H1 (cell line): ENCODE results near the gene REM1. TPM values are rescaled to one million over a fixed set of nuclear protein-coding genes. Genes with fewer than 3 reads are reported as not detected.

Source experiments
- CTCF ChIA-PET: fragments of 300-600 bp; sonication (Branson Sonifier 250); formaldehyde crosslinking; loops from one replicate; lab custom pipeline; 2021; ENCODE audit not compliant: partially characterized antibody; lab: Charles Lee
- POLR2A ChIA-PET: fragments of 300-600 bp; sonication (Branson Sonifier 250); formaldehyde crosslinking; loops from one replicate; lab custom pipeline; 2021; ENCODE audit warnings: inconsistent platforms; ENCODE audit not compliant: partially characterized antibody; lab: Charles Lee
- DNase-seq, 2 experiments: peaks; one replicate each; pipeline versions ENCODE4 v3.0.0 to v3.0.0-alpha.2; 2010 to 2022; ENCODE audit warnings: low spot score in 2 of 2, low read depth in 1 of 2, mixed read lengths in 1 of 2
- FAIRE-seq: peaks from 2 replicates; lab custom pipeline; 2011; peaks lifted over from hg19 to GRCh38; lab: Jason Lieb, UNC
- H2AFZ ChIP-seq: 2 replicates; pipeline ENCODE4 v1.8.1; 2012; ENCODE audit warnings: low read length, inconsistent platforms
- H2AK5ac ChIP-seq: 2 replicates; pipeline ENCODE4 v1.6.1; 2013; ENCODE audit warnings: low read depth, low read length
- H2BK120ac ChIP-seq: replicated peaks from 2 replicates; pipeline ENCODE3; 2013; ENCODE audit warnings: low read depth, low read length, inconsistent platforms
- H2BK12ac ChIP-seq: 2 replicates; pipeline ENCODE4 v1.6.1; 2013; ENCODE audit warnings: low read depth, low read length
- H2BK15ac ChIP-seq: 2 replicates; pipeline ENCODE4 v1.6.1; 2013; ENCODE audit warnings: low read length
- H2BK20ac ChIP-seq: 2 replicates; pipeline ENCODE4 v1.6.1; 2013; ENCODE audit warnings: low read length
- H2BK5ac ChIP-seq: 2 replicates; pipeline ENCODE4 v1.6.1; 2013; ENCODE audit warnings: low read depth, low read length
- H3K14ac ChIP-seq: 2 replicates; pipeline ENCODE4 v1.6.1; 2013; ENCODE audit warnings: inconsistent platforms; ENCODE audit not compliant: insufficient read length
- H3K18ac ChIP-seq: 2 replicates; pipeline ENCODE4 v1.6.1; 2013; ENCODE audit warnings: low read length; ENCODE audit errors: extremely low read depth
- H3K23ac ChIP-seq: 2 replicates; pipeline ENCODE4 v1.6.1; 2013; ENCODE audit warnings: inconsistent platforms; ENCODE audit not compliant: insufficient read length
- H3K23me2 ChIP-seq: 2 replicates; pipeline ENCODE4 v1.6.1; 2013; ENCODE audit warnings: low read depth, low read length
- H3K27ac ChIP-seq: 2 replicates; pipeline ENCODE4 v1.6.1; 2011; ENCODE audit warnings: low read depth, low read length, inconsistent platforms
- H3K27me3 ChIP-seq, 4 experiments: replicated peaks in 1 of 4; 1 replicate in 1 of 4; 2 replicates in 3 of 4; pipeline versions ENCODE4 v1.6.1 to v1.8.1; 2011 to 2013; ENCODE audit warnings: low read length in 3 of 4, mild to moderate bottlenecking in 3 of 4, inconsistent platforms in 2 of 4, mixed read lengths in 2 of 4, moderate library complexity in 1 of 4; ENCODE audit not compliant: control insufficient read depth in 3 of 4, insufficient read depth in 3 of 4; ENCODE audit errors: extremely low read depth in 1 of 4
- H3K36me3 ChIP-seq, 4 experiments: 2 replicates each; pipeline versions ENCODE4 v1.6.1 to v1.8.1; 2011 to 2013; ENCODE audit warnings: mild to moderate bottlenecking in 4 of 4, low read length in 3 of 4, moderate library complexity in 2 of 4, control low read depth in 1 of 4, inconsistent platforms in 1 of 4; ENCODE audit not compliant: insufficient read depth in 4 of 4, control insufficient read depth in 2 of 4
- H3K4ac ChIP-seq: replicated peaks from 2 replicates; pipeline ENCODE3; 2013; ENCODE audit warnings: low read length, low read depth, mixed read lengths, inconsistent platforms; ENCODE audit not compliant: insufficient read length
- H3K4me1 ChIP-seq, 4 experiments: replicated peaks in 1 of 4; 1 replicate in 1 of 4; 2 replicates in 3 of 4; pipeline versions ENCODE4 v1.6.1 to v1.8.1; 2011 to 2013; ENCODE audit warnings: low read length in 3 of 4, inconsistent platforms in 2 of 4, mixed read lengths in 1 of 4; ENCODE audit not compliant: insufficient read depth in 4 of 4, control insufficient read depth in 3 of 4
- H3K4me2 ChIP-seq, 2 experiments: 2 replicates each; pipeline versions ENCODE4 v1.6.1 to v1.8.1; 2011 to 2013; ENCODE audit warnings: low read depth in 2 of 2, low read length in 2 of 2, control low read depth in 1 of 2, inconsistent platforms in 1 of 2, mild to moderate bottlenecking in 1 of 2; ENCODE audit not compliant: insufficient read depth in 1 of 2
- H3K4me3 ChIP-seq, 4 experiments: fragments of 200-600, 300-600 bp in 1 of 4; sonication (generic), shearing (Covaris generic), sonication (Bioruptor Twin) in 1 of 4; 2 replicates each; pipeline versions ENCODE4 v1.5.1 to v1.8.1; 2011 to 2016; ENCODE audit warnings: low read length in 4 of 4, low read depth in 3 of 4, control low read depth in 2 of 4, inconsistent platforms in 2 of 4, mild to moderate bottlenecking in 2 of 4, mixed read lengths in 1 of 4, moderate library complexity in 1 of 4; ENCODE audit not compliant: insufficient read depth in 2 of 4; ENCODE audit errors: extremely low read depth in 1 of 4
- H3K56ac ChIP-seq: replicated peaks from 2 replicates; pipeline ENCODE3; 2013; ENCODE audit warnings: low read depth, mild to moderate bottlenecking, mixed read lengths, low read length, inconsistent platforms; ENCODE audit not compliant: insufficient read length
- H3K79me1 ChIP-seq: 2 replicates; pipeline ENCODE4 v1.6.1; 2013; ENCODE audit warnings: low read depth, low read length, control low read depth
- H3K79me2 ChIP-seq, 2 experiments: 2 replicates each; pipeline versions ENCODE4 v1.6.1 to v1.8.1; 2012 to 2013; ENCODE audit warnings: low read length in 2 of 2, mild to moderate bottlenecking in 2 of 2, inconsistent platforms in 1 of 2; ENCODE audit not compliant: insufficient read depth in 2 of 2, control insufficient read depth in 1 of 2
- H3K9ac ChIP-seq, 4 experiments: replicated peaks in 1 of 4; 1 replicate in 1 of 4; 2 replicates in 3 of 4; pipeline versions ENCODE4 v1.6.1 to v1.8.1; 2011 to 2013; ENCODE audit warnings: low read depth in 3 of 4, low read length in 3 of 4, control low read depth in 2 of 4, mild to moderate bottlenecking in 2 of 4, moderate library complexity in 2 of 4, inconsistent platforms in 1 of 4; ENCODE audit errors: extremely low read depth in 1 of 4
- H3K9me3 ChIP-seq, 2 experiments: 2 replicates each; pipeline versions ENCODE4 v1.6.1 to v1.8.1; 2012 to 2013; ENCODE audit warnings: mild to moderate bottlenecking in 2 of 2, moderate library complexity in 2 of 2, control low read depth in 1 of 2, inconsistent platforms in 1 of 2, low read depth in 1 of 2, low read length in 1 of 2, mixed read lengths in 1 of 2; ENCODE audit not compliant: insufficient read depth in 2 of 2
- H4K20me1 ChIP-seq, 2 experiments: replicated peaks in 1 of 2; 2 replicates each; pipeline versions ENCODE3 to v1.8.1; 2011 to 2013; ENCODE audit warnings: inconsistent platforms in 2 of 2, low read length in 2 of 2, mild to moderate bottlenecking in 1 of 2; ENCODE audit not compliant: insufficient read depth in 2 of 2, control insufficient read depth in 1 of 2
- H4K5ac ChIP-seq: 2 replicates; pipeline ENCODE4 v1.6.1; 2013; ENCODE audit warnings: low read length, low read depth, mixed read lengths, inconsistent platforms; ENCODE audit not compliant: insufficient read length
- H4K8ac ChIP-seq: 2 replicates; pipeline ENCODE4 v1.8.0; 2013; ENCODE audit warnings: mild to moderate bottlenecking, moderate library complexity, low read length, inconsistent platforms; ENCODE audit not compliant: insufficient read depth; ENCODE audit errors: extremely low read depth
- H4K91ac ChIP-seq: replicated peaks from 2 replicates; pipeline ENCODE3; 2013; ENCODE audit warnings: low read length, mixed read lengths, inconsistent platforms; ENCODE audit not compliant: insufficient read length
- SAP30 ChIP-seq: fragments of 300-600 bp; sonication (generic); IDR thresholded peaks from 2 replicates; pipeline ENCODE4 v1.7.1; 2012; ENCODE audit warnings: low read length, moderate library complexity, mild to moderate bottlenecking, inconsistent platforms; ENCODE audit not compliant: insufficient read depth, insufficient replicate concordance
- YY1 ChIP-seq: IDR thresholded peaks from 2 replicates; pipeline ENCODE4 v1.6.1; 2011; ENCODE audit warnings: low read depth, mild to moderate bottlenecking, low read length
- WGBS, 2 experiments: shearing (Covaris generic) in 1 of 2; methylation state at CpG; one replicate each; pipeline versions ENCODE4 v1.1.6 to v1.1.7; 2013 to 2015; ENCODE audit warnings: low lambda C conversion rate in 2 of 2, mixed read lengths in 2 of 2, inconsistent platforms in 1 of 2, low coverage in 1 of 2, missing lambda C conversion rate in 1 of 2; ENCODE audit not compliant: insufficient replicate concordance in 2 of 2, insufficient coverage in 1 of 2, insufficient read length in 1 of 2; ENCODE audit errors: extremely low coverage in 1 of 2, missing lambda C conversion rate in 1 of 2; 5-methylcytosine and 5-hydroxymethylcytosine counted together
- polyA plus RNA-seq, 7 experiments: library from polyadenylated mRNA; depleted of rRNA in 3 of 7; stranded (reverse) in 5 of 7; unstranded in 2 of 7; fragments of >200 nt in 5 of 7; fragments of 200-250 nt in 2 of 7; gene quantifications; 1 replicate in 5 of 7; 2 replicates in 1 of 7; 4 replicates in 1 of 7; pipeline versions ENCODE4 v1.2.1 to v1.2.3, GENCODE V29; 2011 to 2013; ENCODE audit warnings: missing spikeins in 2 of 7, mixed read lengths in 2 of 7
- total RNA-seq: library from RNA; stranded (reverse); fragmentation: NEBNext Ultra II Directional; extraction: Animal tissue kit (Norgen Biotek cat#: 25700); gene quantifications from 2 replicates; pipeline ENCODE4 v1.2.1, GENCODE V29; 2021
- TF ChIP-seq, protein P1 (sequence below), 3 experiments: IDR thresholded peaks; 1 replicate in 2 of 3; 2 replicates in 1 of 3; pipeline versions ENCODE4 v1.5.1 to v1.6.1; 2011; ENCODE audit warnings: low read length in 3 of 3, mild to moderate bottlenecking in 3 of 3, inconsistent platforms in 2 of 3, low read depth in 1 of 3, moderate library complexity in 1 of 3; ENCODE audit not compliant: insufficient read depth in 1 of 3; ENCODE audit errors: control extremely low read depth in 1 of 3

REM1 gene
- total and polyA plus RNA-seq, 2 of the 8 experiments (the other 6 are each of a cell fraction or from before 2014, with no cell fraction given), result 0.05 TPM; not detected in 1

DNA sequence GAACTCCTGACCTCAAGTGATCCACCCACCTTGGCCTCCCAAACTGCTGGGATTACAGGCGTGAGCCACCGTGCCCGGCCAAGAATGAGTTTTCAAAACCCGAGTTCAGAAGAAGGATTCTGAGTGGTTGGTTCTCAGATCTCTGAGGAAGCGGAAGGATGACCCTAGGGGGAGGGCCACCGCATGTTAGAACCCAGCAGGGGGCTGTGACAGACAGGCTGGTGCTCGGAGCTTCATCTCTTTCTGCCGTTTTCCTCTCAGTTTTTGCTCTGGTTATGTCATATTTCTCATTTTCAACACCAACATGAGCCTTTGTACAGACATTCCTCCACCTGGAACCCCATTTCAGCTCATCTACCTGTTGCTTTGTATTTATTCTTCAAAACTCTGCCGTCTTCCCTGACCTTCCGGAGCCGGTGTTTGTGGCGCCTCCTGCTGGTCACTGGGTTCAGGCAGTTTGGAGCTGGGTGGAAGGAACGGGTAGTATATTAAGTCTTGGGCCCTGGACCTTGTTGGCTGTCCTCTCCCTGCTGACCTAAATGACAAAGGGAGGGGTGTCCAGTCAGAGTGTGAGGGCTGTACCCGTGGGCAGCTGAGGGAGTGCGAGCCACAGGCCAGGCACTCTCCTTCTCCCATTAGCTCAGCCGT, 35.0 kb upstream of the REM1 start, which contains the start of gene DEFB123:
TSS of gene DEFB123 (plus strand) at position 621 of the 648 bp plus-strand sequence. CDS start 67 bp downstream, outside the sequence.
- H2BK20ac ChIP-seq, result no peak within 1 kb of the TSS
- no peak for FAIRE-seq
- no peak within 1 kb of the TSS for H2AFZ ChIP-seq
- no peak within 1 kb of the TSS for H3K56ac ChIP-seq
- WGBS, 2 experiments, result 84% methylated on average over 16 of the region's 16 CpGs; no CpG with 5 or more reads in 1 of the 2 experiments
- no peak within 1 kb of the TSS for H3K18ac ChIP-seq
- H3K79me2 ChIP-seq, result no peaks in the 10 kb centered on the region
- no peak within 1 kb of the TSS for H2AK5ac ChIP-seq
- H3K4me2 ChIP-seq, result no peak within 1 kb of the TSS
- no peak within 1 kb of the TSS for H2BK5ac ChIP-seq
- H2BK120ac ChIP-seq, result no peak within 1 kb of the TSS
- no peak within 1 kb of the TSS for H2BK15ac ChIP-seq
- TF ChIP-seq YY1 (no peak), SAP30 (no peak)
- TF ChIP-seq, protein P1, sequence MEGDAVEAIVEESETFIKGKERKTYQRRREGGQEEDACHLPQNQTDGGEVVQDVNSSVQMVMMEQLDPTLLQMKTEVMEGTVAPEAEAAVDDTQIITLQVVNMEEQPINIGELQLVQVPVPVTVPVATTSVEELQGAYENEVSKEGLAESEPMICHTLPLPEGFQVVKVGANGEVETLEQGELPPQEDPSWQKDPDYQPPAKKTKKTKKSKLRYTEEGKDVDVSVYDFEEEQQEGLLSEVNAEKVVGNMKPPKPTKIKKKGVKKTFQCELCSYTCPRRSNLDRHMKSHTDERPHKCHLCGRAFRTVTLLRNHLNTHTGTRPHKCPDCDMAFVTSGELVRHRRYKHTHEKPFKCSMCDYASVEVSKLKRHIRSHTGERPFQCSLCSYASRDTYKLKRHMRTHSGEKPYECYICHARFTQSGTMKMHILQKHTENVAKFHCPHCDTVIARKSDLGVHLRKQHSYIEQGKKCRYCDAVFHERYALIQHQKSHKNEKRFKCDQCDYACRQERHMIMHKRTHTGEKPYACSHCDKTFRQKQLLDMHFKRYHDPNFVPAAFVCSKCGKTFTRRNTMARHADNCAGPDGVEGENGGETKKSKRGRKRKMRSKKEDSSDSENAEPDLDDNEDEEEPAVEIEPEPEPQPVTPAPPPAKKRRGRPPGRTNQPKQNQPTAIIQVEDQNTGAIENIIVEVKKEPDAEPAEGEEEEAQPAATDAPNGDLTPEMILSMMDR (IDR thresholded peaks at IDR 0.05; ENCODE audit: control extremely low read depth in 1 of 3, insufficient read depth in 1 of 3, low read depth in 1 of 3, low read length in 3 of 3), result peak in 2 of 3 experiments; percentile 14 to 34; a peak in 2 of 4 replicates
- TF ChIP-seq, all 59 proteins: peak for 1
- no peak within 1 kb of the TSS for H3K4me3 ChIP-seq
- no peak within 1 kb of the TSS for H4K5ac ChIP-seq
- H4K20me1 ChIP-seq, result no peaks in the 10 kb centered on the region
- no peak within 1 kb of the TSS for H3K9ac ChIP-seq
- no peaks in the 10 kb centered on the region for H3K23me2 ChIP-seq
- no peaks in the 10 kb centered on the region for H3K27me3 ChIP-seq
- no peaks in the 10 kb centered on the region for H3K79me1 ChIP-seq
- H3K9me3 ChIP-seq, result peaks cover 77 to 90% of the 10 kb centered on the region in 2 experiments
- no peak within 1 kb of the TSS for H3K27ac ChIP-seq
- H4K91ac ChIP-seq, result no peak within 1 kb of the TSS
- H3K36me3 ChIP-seq, result no peaks in the 10 kb centered on the region
- POLR2A ChIA-PET, result interaction anchor here (1.1 kb wide), 1 partner anchor 48 kb away, joined by 4 read pairs; no protein-coding TSS in a partner anchor
- CTCF ChIA-PET, result interaction anchor here (0.8 to 1.1 kb wide), 3 partner anchors 10 to 20 kb away, joined by 3 to 4 read pairs (median 3); no protein-coding TSS in a partner anchor
- no peaks in the 10 kb centered on the region for H3K4me1 ChIP-seq
- H3K4ac ChIP-seq, result no peak within 1 kb of the TSS
- H3K14ac ChIP-seq, result no peak within 1 kb of the TSS
- no peak within 1 kb of the TSS for H2BK12ac ChIP-seq
- no peak within 1 kb of the TSS for H3K23ac ChIP-seq
- H4K8ac ChIP-seq, result no peak within 1 kb of the TSS
- no peak for DNase-seq
